Measurements from ENCODE around the gene ZWINT.
A peak's percentile ranks its signal among the peaks of the same experiment; 100 is the strongest.

Gene ZWINT, protein sequence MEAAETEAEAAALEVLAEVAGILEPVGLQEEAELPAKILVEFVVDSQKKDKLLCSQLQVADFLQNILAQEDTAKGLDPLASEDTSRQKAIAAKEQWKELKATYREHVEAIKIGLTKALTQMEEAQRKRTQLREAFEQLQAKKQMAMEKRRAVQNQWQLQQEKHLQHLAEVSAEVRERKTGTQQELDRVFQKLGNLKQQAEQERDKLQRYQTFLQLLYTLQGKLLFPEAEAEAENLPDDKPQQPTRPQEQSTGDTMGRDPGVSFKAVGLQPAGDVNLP

DNA sequence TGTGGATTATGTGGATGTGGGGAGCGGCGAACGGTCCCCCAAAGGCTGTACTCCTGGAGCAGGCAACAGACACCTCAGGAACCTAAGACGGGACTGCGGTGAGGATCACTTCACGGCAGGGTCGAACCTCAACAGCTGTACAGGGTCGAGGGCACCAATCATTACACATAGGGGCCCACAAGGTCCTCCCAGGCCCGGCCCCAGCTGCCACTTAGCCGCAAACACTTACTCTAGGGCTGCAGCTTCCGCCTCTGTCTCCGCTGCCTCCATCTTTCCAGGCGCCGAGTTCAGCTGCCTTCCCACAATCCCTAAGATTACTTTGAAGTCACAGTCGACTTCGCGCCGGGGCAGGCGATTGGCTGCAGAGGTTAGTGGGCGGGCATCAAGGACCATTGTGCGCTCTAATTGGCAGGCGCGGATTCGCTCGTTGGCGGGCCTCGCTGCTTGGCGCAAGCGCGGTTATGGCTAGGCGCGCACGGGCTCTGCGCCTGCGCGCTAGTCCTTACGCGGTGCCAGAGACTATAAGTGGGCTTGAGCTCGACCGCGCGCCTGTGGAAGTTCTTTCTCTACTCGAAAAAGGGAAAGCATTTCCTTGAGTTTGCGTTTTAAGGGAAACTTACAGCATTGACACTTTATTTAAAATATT, at the start of gene ZWINT:
Gene ZWINT (minus strand): TSS at position 293 of the 646 bp plus-strand sequence. CDS start 23 bp downstream, at position 270.
- DNase-seq = peak; percentile 90 to 91

DNA sequence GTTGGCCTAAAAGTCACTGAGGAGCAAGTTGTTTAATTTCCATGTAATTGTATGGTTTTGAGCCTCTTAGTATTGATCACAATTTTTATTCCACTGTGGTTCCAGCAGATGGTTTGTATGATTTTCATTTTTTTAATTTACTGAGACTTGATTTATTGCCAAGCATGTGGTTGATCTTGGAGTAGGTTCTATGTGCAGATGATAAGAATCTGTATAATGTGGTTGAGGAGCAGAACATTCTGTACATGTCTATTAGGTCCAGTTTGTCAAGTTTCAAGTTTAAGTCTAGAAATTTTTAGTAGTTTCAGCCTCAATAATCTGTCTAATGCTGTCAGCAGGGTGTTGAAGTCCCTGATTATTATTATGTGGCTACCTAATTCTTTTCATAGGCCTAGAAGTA, 22.7 kb upstream of the ZWINT start:
- no peak for DNase-seq

DNA sequence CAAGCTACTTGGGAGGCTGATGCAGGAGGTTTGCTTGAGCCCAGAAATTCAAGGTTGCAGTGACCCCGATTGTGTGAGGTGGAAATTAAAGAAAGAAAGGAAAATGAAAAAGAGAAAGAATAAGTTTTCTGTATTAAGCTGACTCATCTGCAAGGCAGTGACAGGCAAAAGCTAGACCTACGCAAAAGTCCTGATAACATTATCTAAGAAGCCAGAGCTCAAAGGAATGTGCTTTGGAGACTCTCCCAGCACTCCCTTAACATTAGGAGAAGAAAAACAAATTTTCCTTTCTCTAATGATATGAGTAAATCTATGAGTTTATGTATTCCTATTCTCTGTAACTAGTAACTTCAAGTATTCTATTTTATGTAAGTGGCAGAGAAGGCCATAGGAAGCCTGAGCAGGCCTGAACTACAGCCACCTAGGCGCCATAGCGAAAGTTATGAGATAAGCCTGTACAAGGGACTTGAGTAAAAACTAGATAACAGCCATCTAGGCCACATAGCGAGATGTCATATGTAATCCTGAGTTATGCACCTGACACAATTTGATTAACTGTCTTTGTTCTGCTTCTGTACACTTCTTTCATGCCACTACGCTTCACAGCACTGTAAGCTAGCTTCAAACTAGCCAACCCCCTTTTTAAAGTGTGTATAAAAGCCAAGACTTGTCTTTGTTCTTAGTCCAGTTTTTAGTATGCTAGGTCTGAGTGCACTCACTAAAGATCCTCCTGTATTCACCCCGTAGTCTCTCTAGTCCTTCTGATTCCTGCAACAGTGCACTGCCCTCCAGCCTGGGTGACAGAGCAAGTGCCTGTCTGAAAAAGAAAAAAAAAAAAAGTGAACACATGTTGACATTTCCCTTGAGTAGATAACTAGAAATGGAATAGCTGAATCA, 9.4 kb upstream of the ZWINT start:
- DNase-seq = no peak

DNA sequence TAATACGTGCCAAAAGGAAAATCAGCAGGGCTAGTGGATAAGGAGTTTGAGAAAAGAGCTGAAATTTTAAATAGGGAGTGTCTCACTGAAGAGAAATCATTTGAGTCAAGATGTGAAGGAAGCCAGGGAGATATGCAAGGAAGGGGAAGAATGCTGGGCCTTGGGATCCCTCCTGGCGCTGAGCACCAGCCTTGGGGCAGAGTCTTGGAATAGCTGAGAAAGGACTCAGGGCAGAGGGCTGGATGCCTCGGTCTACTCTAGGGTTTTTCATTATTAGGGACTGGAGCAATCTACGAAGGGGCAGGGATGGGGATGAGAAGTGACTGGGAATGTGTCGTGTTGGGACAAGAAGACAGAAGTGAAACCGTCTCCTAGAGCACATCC, 484 bp downstream of the ZWINT start:
- DNase-seq = no peak

DNA sequence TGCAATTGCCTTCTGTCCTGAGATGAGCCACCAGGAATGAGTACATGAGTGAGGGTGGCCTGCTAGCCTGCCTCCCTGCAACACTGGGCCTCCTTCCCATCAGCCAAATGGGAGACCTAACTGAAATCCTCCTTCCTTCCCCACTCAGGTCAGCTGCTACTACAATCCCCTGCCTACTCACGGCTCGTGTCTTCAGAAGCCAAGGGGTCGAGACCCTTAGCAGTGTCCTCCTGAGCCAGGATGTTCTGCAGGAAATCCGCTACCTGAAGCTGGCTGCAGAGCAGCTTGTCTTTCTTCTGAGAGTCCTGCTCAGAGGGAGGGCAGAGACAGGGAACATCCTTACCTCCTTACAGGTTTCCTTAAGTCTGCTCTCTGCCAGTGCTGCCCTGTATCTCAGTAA, 1.2 kb downstream of the ZWINT start:
- no peak for DNase-seq

DNA sequence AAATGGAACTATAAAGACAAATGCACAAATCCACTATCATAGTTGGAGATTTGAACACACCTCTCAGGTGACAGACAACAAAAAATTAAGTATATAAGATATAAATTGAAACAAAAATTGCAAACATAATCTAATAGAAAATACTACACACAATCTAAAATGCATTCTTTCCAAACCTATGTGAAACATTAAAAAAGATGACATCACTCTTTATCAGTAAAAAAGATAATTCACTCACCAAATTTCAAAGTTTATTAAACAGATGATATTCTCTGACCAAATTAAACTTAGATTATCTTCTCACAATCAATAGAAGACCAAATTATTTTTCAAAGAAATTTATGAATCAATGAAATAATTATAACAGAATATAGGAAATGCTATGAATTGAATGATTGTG, 4.0 kb downstream of the ZWINT start:
- DNase-seq = no peak

DNA sequence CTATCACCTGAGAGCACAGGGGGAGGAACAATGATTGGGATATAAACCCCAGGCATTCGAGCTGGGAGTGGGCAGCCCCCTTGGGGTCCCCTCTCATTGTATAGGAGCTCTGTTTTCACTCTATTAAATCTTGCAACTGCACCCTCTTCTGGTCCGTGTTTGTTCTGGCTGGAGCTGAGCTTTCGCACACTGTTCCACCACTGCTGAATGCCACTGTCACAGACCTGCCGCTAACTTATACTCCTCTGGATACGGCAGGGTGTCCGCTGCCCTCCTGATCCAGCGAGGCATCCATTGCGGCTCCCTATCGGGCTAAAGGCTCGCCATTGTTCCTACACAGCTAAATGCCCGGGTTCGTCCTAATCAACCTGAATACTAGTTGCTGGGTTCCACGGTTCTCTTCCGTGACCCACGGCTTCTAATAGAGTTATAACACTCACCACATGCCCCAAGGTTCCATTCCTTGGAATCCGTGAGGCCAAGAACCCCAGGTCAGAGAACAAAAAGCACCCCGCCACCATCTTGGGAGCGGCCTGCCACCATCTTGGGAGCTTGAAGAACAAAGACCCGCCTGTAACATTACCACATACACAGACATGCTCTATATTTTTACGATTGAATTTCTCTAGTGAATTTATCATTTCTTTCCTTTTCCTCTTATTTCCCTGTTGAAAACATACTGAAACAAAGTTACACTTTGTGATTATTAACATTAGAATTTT, 9.0 kb downstream of the ZWINT start:
- no peak for DNase-seq

DNA sequence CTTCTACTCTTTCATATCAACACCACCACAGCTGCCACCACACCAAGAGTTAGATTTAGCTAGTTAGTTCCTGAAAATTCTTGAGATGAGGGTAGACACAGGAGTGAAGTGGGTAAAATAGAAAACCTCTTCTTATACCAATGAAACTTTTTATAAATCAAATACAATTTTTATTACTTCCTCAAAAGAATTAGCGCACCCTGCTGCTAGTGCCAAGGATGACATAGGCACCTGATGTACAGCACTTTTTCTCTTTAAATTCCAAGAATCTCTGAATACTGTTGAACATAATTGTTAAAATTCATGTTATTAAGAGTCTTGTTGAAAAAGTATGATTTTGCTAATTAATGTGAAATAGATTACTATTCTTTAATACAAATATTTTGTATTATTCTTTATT, 11.4 kb downstream of the ZWINT start:
- no peak for DNase-seq

DNA sequence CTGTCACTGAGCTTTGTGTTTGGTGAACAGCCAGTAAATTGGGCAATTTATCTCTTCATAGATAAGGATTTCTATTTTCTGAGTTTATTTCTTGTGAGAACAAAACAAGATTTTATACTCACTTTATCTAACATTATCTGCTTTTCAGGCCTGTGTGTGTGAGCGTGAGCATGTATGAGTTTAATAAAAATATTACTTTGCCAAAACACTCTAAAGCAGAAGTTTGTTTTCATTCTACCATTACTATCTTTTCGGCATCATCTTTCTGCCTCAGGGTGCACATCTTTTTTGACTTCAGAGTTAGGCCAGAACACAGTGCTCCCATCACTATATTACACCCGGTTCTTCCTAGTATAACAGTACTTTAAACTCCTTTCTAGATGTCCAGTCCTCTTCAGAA, 13.0 kb downstream of the ZWINT start:
- DNase-seq = no peak

DNA sequence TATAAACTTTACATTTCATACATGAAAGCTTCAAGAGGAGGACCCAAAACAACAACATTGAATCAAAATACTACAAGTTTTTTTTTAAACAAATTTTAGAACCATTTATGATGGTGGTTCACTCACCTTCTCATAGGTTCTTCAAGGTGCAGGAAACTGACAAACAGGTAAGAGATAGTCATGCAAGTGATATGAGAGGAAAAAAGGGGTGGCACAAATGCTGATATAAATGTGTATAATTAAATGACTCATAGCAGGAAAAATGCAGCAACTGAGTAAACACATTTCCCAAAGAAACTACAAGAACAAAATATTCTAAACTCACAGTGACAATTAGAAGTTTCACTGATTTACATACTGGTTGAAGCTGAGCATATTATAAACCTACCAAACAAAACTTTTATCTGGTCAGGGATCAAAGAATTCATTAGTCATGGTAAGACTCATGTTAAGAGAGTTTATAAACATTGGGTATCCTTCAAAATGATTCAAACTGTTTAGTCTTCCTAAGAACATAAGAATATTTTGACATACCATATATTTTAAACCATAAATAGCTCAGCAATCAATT, 14.1 kb downstream of the ZWINT start:
- no peak for DNase-seq

DNA sequence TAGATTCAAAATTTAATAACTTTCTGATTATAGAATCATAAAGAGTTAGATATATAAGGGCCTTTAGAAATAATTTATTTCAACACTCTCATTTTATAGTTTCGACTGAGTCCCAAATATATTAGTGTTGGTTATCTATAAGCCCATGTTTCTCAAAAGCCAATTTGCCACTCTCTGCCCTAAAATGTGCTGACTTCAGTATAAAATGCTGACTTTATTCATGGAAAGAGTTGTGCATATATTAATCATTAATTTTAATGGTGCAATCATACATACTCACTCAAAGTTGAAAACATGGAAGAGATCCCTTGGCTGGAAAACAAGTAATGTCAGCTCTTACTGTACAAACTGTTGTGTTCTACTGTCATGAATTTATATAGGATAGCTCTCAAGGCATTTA, 19.4 kb downstream of the ZWINT start:
- DNase-seq = no peak

DNA sequence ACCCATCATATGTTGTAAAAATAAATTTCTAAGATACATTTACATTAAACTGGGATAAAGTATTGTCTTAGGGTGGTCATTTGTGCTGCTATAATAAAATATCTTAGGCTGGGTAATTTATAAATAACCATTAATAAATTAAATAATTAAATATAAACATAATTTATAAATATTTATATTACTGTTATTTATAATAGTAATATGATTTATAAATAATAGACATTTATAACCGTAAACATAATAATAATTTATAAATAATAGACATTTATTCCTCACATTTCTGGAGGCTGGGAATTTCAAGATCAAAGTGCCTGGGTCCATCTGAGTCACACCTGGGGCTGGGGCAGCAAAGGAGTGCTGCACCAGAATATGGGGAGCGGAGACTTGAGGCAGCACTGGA, 31.1 kb downstream of the ZWINT start:
- DNase-seq = no peak

DNA sequence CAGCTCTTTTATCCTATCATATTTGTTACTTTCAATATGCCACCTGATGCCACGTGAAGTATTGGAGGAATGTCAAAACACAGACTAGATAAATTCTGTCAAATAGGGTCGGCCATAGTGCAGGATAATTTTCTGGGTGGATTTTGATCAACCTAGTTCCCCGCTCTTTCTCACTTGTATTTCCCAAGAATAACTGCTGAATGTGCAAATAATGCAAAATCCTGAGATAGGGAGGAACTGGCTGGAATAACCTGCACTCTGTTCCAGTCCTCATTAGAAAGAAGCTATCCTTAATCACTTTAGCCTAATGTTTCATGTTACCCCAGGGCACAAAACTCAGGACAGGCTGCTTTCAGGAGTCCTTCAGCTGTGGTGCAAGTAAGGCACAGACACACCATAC, 33.9 kb downstream of the ZWINT start:
- DNase-seq = no peak

DNA sequence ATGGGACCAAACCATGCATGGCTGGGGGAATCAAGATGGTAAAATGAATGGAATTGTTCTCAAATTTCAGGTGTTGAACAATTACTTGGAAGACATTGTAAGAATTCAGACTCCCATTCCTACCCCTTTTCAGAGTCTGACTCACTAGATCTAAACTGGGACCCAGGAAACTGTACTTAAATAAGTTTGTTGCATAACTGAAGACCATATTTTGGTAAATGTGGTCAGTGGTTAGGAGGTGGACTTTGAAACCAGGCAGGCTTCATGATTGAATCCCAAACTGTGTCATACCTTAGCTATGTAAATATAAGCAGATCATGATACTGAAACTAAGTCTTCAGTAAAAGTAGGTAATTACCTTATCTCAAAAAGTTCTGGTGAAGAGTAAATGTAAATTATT, 41.7 kb downstream of the ZWINT start:
- no peak for DNase-seq

DNA sequence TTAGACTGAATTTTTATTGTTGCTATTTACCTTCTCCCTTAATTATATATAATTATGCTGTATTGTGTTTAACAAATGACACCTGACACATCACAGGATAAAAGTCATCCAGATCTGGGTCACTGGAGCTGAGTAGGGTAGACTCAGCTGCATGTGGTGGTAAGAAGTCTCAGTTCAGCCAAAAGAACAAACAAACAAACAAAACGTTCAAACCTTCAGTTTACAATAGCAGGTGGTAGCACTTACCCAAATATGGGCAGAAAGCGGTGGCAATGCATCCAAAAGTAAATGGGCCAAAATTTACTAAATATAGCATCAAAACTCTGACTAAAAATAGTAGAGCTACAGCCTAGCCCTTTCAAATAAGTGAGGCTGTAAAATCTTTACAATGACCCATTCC, 42.2 kb downstream of the ZWINT start:
- DNase-seq = no peak

DNA sequence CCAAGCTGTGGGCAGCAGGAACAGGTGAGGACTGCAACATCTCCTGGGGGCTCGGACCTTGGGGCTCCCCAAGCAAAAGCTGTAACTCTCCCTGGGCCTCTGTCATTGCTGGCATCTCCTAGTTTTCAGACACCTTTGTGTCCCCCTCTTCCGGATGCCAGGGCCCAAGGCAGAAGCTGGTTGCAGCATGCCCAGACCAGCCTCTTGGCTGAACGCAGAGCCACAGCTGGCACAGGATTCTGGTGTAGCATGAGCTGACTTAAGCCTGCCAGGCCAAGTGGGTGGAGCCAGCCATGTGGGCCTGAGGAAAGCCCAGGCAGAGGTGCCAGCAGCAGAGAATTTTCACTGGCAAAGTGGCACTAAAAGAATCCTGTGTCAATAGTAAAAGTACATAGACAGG, 43.5 kb downstream of the ZWINT start:
- DNase-seq = no peak

DNA sequence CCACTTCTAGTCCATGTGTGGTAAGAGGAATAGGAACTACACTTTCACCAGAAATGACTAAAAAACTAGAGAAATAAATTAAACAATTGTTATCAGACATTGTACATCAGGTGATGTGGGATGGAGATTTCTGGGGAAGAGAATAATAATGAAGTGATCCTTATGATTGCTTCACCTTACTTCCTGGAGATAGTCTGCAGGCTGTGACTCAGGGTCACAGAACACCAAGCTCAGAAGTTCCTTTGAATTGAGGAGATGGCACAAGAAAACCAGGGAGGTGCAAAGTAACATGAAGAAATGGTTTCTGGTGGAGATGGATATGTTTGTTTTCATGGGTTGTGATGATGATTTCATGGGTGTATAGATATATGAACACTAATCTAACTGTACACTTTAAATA, 44.5 kb downstream of the ZWINT start:
- no peak for DNase-seq
